Stimulated activated memory B cell treated with anti-CD40 and anti-IgM and Interleukin-4, amounts not matched to agents 10 μg/mL and 1 μg/mL and 100 μg/mL, for 72 hours (primary cell): Measurements from ENCODE around the gene MYOCOS.
"Not testable (repeated sequence)": the region's sequence is repeated elsewhere in the genome, so short reads cannot be mapped to it uniquely, and the experiment has no call there.

Source experiments
- ATAC-seq: fragments of 150-1000 bp; cut with Tn5 transposase; 2 replicates; pipeline ENCODE4 v1.10.0; 2021
- H3K27ac Mint-ChIP-seq: one replicate; pipeline ENCODE4 v1.8.0; 2022; ENCODE audit warnings: mild to moderate bottlenecking, mixed read lengths
- H3K27me3 Mint-ChIP-seq: one replicate; pipeline ENCODE4 v1.8.0; 2022; ENCODE audit warnings: mixed read lengths
- H3K36me3 Mint-ChIP-seq: one replicate; pipeline ENCODE4 v1.8.0; 2022; ENCODE audit warnings: mixed read lengths
- H3K4me1 Mint-ChIP-seq: one replicate; pipeline ENCODE4 v1.8.0; 2022; ENCODE audit warnings: mixed read lengths
- H3K4me3 Mint-ChIP-seq: one replicate; pipeline ENCODE4 v1.8.0; 2022; ENCODE audit warnings: mild to moderate bottlenecking, moderate library complexity, mixed read lengths
- H3K9me3 Mint-ChIP-seq: one replicate; pipeline ENCODE4 v1.8.0; 2022; ENCODE audit warnings: mixed read lengths

The MYOCOS gene

GRCh38 chr1:171622152-171622462 is at the start of gene MYOCOS:
Gene MYOCOS (plus strand): TSS chr1:171622243. CDS start chr1:171623884, 1,641 bp downstream.
- Mint-ChIP-seq H3K27ac (no peak within 1 kb of the TSS), H3K4me1 (no peaks in the 10 kb centered on the region), H3K27me3 (no peaks in the 10 kb centered on the region), H3K36me3 (no peaks in the 10 kb centered on the region), H3K4me3 (no peak within 1 kb of the TSS), H3K9me3 (no peaks in the 10 kb centered on the region)
- no peak for ATAC-seq

DNA sequence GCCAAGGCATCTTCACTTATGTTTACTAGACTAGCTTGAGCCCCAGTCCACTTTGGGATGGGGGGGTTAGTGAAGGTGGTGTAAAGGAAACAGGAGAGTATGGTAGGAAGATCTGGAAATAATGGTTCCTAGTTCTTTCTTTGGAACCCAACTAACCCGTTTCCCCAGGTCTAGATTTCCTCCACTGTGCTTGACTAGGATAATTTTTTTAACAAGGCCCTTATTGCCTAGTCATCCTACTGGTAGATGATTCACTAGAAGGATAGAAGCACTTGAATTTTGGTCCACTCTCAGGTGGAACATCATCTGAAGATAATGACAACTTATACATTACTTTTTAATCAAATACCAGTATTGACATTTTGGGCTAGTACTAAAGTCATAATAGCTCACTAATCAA is 45.9 kb upstream of the MYOCOS start:
- Mint-ChIP-seq H3K4me3 (no peak overlapping the region), H3K27me3 (no peaks in the 10 kb centered on the region), H3K9me3 (no peaks in the 10 kb centered on the region), H3K27ac (peak overlapping the region; percentile 37), H3K4me1 (no peaks in the 10 kb centered on the region), H3K36me3 (peaks cover 53% of the 10 kb centered on the region)
- no peak for ATAC-seq

GRCh38 chr1:171581226-171581625 is 40.8 kb upstream of the MYOCOS start:
- no peak for ATAC-seq
- H3K27ac Mint-ChIP-seq: no peak overlapping the region
- no peaks in the 10 kb centered on the region for H3K4me1 Mint-ChIP-seq

GRCh38 chr1:171581766-171582165 is 40.3 kb upstream of the MYOCOS start:
- H3K9me3 Mint-ChIP-seq: no peaks in the 10 kb centered on the region
- no peaks in the 10 kb centered on the region for H3K4me1 Mint-ChIP-seq
- no peak for ATAC-seq
- peaks cover 67% of the 10 kb centered on the region for H3K36me3 Mint-ChIP-seq
- H3K27ac Mint-ChIP-seq: no peak overlapping the region
- no peak overlapping the region for H3K4me3 Mint-ChIP-seq
- no peaks in the 10 kb centered on the region for H3K27me3 Mint-ChIP-seq

More at GRCh38 chr1:171581226-171581625, 40.8 kb upstream of the MYOCOS start:
- Mint-ChIP-seq H3K27me3 (no peaks in the 10 kb centered on the region), H3K4me3 (no peak overlapping the region), H3K9me3 (no peaks in the 10 kb centered on the region), H3K36me3 (peaks cover 68% of the 10 kb centered on the region)

- peaks cover 63% of the 10 kb centered on the region for H3K36me3 Mint-ChIP-seq
- no peaks in the 10 kb centered on the region for H3K9me3 Mint-ChIP-seq
- H3K4me1 Mint-ChIP-seq: no peaks in the 10 kb centered on the region
- H3K27me3 Mint-ChIP-seq: no peaks in the 10 kb centered on the region
- no peak overlapping the region for H3K27ac Mint-ChIP-seq
- no peak for ATAC-seq
- H3K4me3 Mint-ChIP-seq: no peak overlapping the region
Measured at GRCh38 chr1:171582589-171582988, 39.5 kb upstream of the MYOCOS start.

GRCh38 chr1:171583591-171584201 is 38.3 kb upstream of the MYOCOS start:
- ATAC-seq: no peak
- no peaks in the 10 kb centered on the region for H3K9me3 Mint-ChIP-seq
- no peaks in the 10 kb centered on the region for H3K4me1 Mint-ChIP-seq
- H3K36me3 Mint-ChIP-seq: peaks cover 66% of the 10 kb centered on the region
- H3K27ac Mint-ChIP-seq: peak overlapping the region; percentile 13
- no peak overlapping the region for H3K4me3 Mint-ChIP-seq
- H3K27me3 Mint-ChIP-seq: no peaks in the 10 kb centered on the region

GRCh38 chr1:171585715-171586114 is 36.3 kb upstream of the MYOCOS start:
- ATAC-seq: no peak
- Mint-ChIP-seq H3K4me3 (no peak overlapping the region), H3K27ac (no peak overlapping the region), H3K27me3 (no peaks in the 10 kb centered on the region), H3K9me3 (no peaks in the 10 kb centered on the region), H3K4me1 (peaks cover 8% of the 10 kb centered on the region), H3K36me3 (peaks cover 66% of the 10 kb centered on the region)

- Mint-ChIP-seq H3K4me1 (peaks cover 8% of the 10 kb centered on the region), H3K27ac (no peak overlapping the region), H3K36me3 (peaks cover 74% of the 10 kb centered on the region), H3K27me3 (no peaks in the 10 kb centered on the region), H3K9me3 (no peaks in the 10 kb centered on the region), H3K4me3 (no peak overlapping the region)
- no peak for ATAC-seq
Measured at GRCh38 chr1:171588230-171588629, 33.8 kb upstream of the MYOCOS start.

DNA sequence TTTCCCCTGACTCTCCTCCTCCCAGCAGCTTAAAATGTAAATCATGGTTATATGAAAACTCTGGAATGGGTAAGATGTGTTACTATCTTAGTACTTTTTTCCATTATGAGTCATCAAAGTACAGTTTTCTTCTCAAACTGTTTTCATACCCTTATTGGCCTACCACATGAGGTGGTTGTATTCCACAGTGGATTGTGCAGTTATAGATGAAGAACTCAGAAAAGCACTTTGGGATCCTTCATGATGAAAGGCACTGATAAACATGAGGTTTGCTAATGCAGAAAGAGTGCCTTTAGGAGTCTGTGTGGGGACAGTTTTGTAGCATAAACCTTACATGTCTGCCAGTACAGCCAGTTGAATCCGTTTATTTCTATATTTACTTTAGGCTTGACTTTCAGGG is 32.0 kb upstream of the MYOCOS start:
- Mint-ChIP-seq H3K9me3 (no peaks in the 10 kb centered on the region), H3K4me1 (peaks cover 8% of the 10 kb centered on the region), H3K27ac (peak overlapping the region; percentile 79), H3K4me3 (no peak overlapping the region), H3K27me3 (no peaks in the 10 kb centered on the region), H3K36me3 (peaks cover 60% of the 10 kb centered on the region)
- ATAC-seq: no peak

GRCh38 chr1:171595324-171595723 is 26.7 kb upstream of the MYOCOS start:
- no peak overlapping the region for H3K27ac Mint-ChIP-seq
- H3K27me3 Mint-ChIP-seq: no peaks in the 10 kb centered on the region

GRCh38 chr1:171596119-171596518 is 25.9 kb upstream of the MYOCOS start:
- Mint-ChIP-seq H3K27ac (no peak overlapping the region), H3K9me3 (no peaks in the 10 kb centered on the region), H3K36me3 (peaks cover 27% of the 10 kb centered on the region), H3K4me1 (no peaks in the 10 kb centered on the region), H3K27me3 (no peaks in the 10 kb centered on the region), H3K4me3 (no peak overlapping the region)
- ATAC-seq: no peak

More at GRCh38 chr1:171595324-171595723, 26.7 kb upstream of the MYOCOS start:
- Mint-ChIP-seq H3K36me3 (peaks cover 33% of the 10 kb centered on the region), H3K4me3 (no peak overlapping the region), H3K9me3 (no peaks in the 10 kb centered on the region), H3K4me1 (no peaks in the 10 kb centered on the region)
- no peak for ATAC-seq

DNA sequence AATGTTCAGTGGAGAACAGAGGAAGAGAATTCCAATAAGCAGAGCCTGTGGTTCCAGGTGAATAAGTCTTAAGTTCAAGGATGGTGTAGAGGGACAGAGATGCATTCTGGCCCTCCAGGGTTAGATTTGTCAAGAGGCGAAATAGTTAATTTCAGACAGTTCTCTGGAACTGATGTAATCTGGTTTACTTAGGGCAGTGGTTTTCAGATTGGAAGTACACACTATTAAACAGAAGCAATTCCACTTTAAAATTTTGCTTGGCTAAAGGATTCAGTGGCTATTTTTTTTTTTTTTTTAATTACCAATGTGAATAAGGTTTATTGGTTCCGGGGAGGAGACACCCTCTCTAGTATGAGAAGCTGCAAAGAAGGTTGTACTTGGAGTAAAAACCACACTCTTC is 25.3 kb upstream of the MYOCOS start:
- ATAC-seq: no peak
- peaks cover 21% of the 10 kb centered on the region for H3K36me3 Mint-ChIP-seq
- no peak overlapping the region for H3K4me3 Mint-ChIP-seq
- H3K27me3 Mint-ChIP-seq: no peaks in the 10 kb centered on the region
- H3K27ac Mint-ChIP-seq: no peak overlapping the region
- no peaks in the 10 kb centered on the region for H3K9me3 Mint-ChIP-seq
- no peaks in the 10 kb centered on the region for H3K4me1 Mint-ChIP-seq

- Mint-ChIP-seq H3K4me1 (no peaks in the 10 kb centered on the region), H3K27me3 (no peaks in the 10 kb centered on the region), H3K4me3 (no peak overlapping the region), H3K27ac (no peak overlapping the region), H3K36me3 (peaks cover 17% of the 10 kb centered on the region), H3K9me3 (no peaks in the 10 kb centered on the region)
- no peak for ATAC-seq
Measured at GRCh38 chr1:171597203-171597602, 24.8 kb upstream of the MYOCOS start.

- not testable (repeated sequence) for H3K4me1 Mint-ChIP-seq, H3K9me3 Mint-ChIP-seq, ATAC-seq, H3K27ac Mint-ChIP-seq, H3K4me3 Mint-ChIP-seq, H3K27me3 Mint-ChIP-seq
- H3K36me3 Mint-ChIP-seq: peaks cover 12% of the 10 kb centered on the region
Measured at GRCh38 chr1:171600310-171600709, 21.7 kb upstream of the MYOCOS start.

DNA sequence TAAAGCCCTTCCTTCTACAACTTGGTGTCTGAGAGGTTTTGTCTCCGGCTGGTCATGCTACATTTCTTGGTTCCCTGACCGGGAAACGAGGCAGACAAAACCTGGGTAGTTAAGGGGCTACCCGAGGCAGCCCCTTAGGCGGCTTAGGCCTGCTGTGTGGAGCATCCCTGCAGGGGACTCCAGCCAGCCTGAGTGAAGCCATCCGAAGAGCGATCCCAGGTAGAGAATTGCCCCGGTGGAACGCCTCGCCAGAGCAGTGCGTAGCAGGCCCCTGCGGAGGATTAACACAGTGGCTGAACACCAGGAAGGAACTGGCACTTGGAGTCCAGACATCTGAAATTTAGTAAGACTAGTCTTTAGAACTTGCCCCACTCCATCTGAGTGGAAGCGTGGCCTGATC is 21.2 kb upstream of the MYOCOS start:
- H3K4me1 Mint-ChIP-seq: no peaks in the 10 kb centered on the region
- no peaks in the 10 kb centered on the region for H3K9me3 Mint-ChIP-seq
- H3K4me3 Mint-ChIP-seq: no peak overlapping the region
- peaks cover 12% of the 10 kb centered on the region for H3K36me3 Mint-ChIP-seq
- peak overlapping the region; percentile 35 for H3K27ac Mint-ChIP-seq
- H3K27me3 Mint-ChIP-seq: no peaks in the 10 kb centered on the region
- no peak for ATAC-seq

DNA sequence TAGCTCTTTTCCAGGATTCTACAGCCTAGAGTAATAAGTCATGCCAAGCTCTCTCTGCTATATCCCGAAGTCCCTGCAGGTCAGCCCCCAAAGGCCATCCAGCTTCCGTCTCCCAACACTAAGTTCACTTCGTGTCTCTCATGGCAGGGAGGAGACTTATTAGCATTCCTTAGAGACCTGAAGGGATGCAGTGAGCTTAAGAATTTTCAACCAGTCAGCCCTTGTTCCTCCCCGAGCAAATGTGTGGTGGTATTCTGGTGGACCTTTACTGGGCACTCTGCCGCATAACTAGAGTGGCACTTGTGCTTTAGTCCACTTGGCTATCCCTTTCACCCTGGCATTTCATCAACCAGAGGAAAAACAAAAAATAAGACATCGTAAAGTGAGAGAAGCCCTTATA is 19.0 kb upstream of the MYOCOS start:
- H3K27me3 Mint-ChIP-seq, H3K9me3 Mint-ChIP-seq, ATAC-seq, H3K4me1 Mint-ChIP-seq, H3K27ac Mint-ChIP-seq, H3K4me3 Mint-ChIP-seq, H3K36me3 Mint-ChIP-seq: not testable (repeated sequence)
